Measurements from ENCODE around the gene ABHD4. TPM values are rescaled to one million over a fixed set of nuclear protein-coding genes. Genes with fewer than 3 reads are reported as not detected.

Gene ABHD4
- total RNA-seq (2014; rRNA removed; shearing (Covaris generic)) = 38.8 and 40.0 TPM in 2 replicates
- polyA plus RNA-seq (2016; fragmentation: Nextera tagmentation; extraction: Ambion mirVana) = 39.1 and 40.6 TPM in 2 replicates
- long read RNA-seq, transcript ABHD4-203 (7 exons, 3,366 nt) = major isoform, 10 of 15 reads
- long read RNA-seq, partial matches to known transcripts = 2 of 15 reads
- long read RNA-seq, other reads (novel, unspliced or antisense) = 3 of 15 reads

- H3K9me3 Mint-ChIP-seq = no peaks in the 10 kb centered on the region
- H3K27ac Mint-ChIP-seq = peak within 1 kb of the TSS; percentile 98
- Histone ChIP-seq H3F3A (replicated peaks; ENCODE audit: low read depth) (no peaks in the 10 kb centered on the region), H2AFZ (peak within 1 kb of the TSS; percentile 97), H3K27ac (ENCODE audit: low read depth) (peak within 1 kb of the TSS; percentile 98), H3K4me3 (peak within 1 kb of the TSS; percentile 97), H3K27me3 (ENCODE audit: insufficient read depth) (no peaks in the 10 kb centered on the region), H3K79me2 (replicated peaks; ENCODE audit: insufficient read depth) (peaks cover 23% of the 10 kb centered on the region), H4K20me1 (replicated peaks; ENCODE audit: insufficient read depth) (no peaks in the 10 kb centered on the region; the same call in 1 of the 2 replicates), H3K36me3 (ENCODE audit: insufficient read depth) (peaks cover 14% of the 10 kb centered on the region; the same call in 1 of the 2 replicates), H3K4me2 (peak within 1 kb of the TSS; percentile 91), H3K9me2 (ENCODE audit: insufficient read depth) (no peaks in the 10 kb centered on the region), H3K4me1 (ENCODE audit: insufficient read depth) (peaks cover 22% of the 10 kb centered on the region)
- peaks cover 28% of the 10 kb centered on the region for H3K36me3 Mint-ChIP-seq (ENCODE audit: low read depth)
- peaks cover 28% of the 10 kb centered on the region for H3K4me1 Mint-ChIP-seq
- DNase-seq (ENCODE audit: low spot score) (peak; percentile 90), ATAC-seq (peak; percentile 93)
- H3K27me3 Mint-ChIP-seq (ENCODE audit: insufficient read depth, low read depth, poor library complexity) = peaks cover 14% of the 10 kb centered on the region
- H3K4me3 Mint-ChIP-seq = peak within 1 kb of the TSS; percentile 98
- TF ChIP-seq CTCF (conservative IDR thresholded peaks at IDR 0.05; ENCODE audit: low read depth in 2 of 2) (no peak; a peak in 1 of 4 replicates), ZNF331 (CRISPR knock-in tag; IDR thresholded peaks at IDR 0.05; ENCODE audit: low read depth) (peak; percentile 51), POLR2AphosphoS5 (IDR thresholded peaks at IDR 0.05; ENCODE audit: low read depth) (peak; percentile 71; the same call in 1 of the 2 replicates), CREB1 (CRISPR knock-in tag; IDR thresholded peaks at IDR 0.05; ENCODE audit: low read depth) (peak; percentile 78)
These were observed at the start of gene ABHD4 for GRCh38 chr14:22598099-22598895. Gene ABHD4 (plus strand): TSS chr14:22598300. CDS start chr14:22598307, 7 bp downstream.

- H3K4me1 ChIP-seq (ENCODE audit: insufficient read depth) = peaks cover 61% of the 10 kb centered on the region
- peaks cover 8% of the 10 kb centered on the region for H3K27me3 Mint-ChIP-seq (ENCODE audit: insufficient read depth, low read depth, poor library complexity)
- no peak overlapping the region for H3K4me3 ChIP-seq
- no peaks in the 10 kb centered on the region for H3K27me3 ChIP-seq (ENCODE audit: insufficient read depth)
- H3K9me2 ChIP-seq (ENCODE audit: insufficient read depth) = peaks cover 4% of the 10 kb centered on the region; the same call in 1 of the 2 replicates
- H2AFZ ChIP-seq = no peak overlapping the region
- no peaks in the 10 kb centered on the region for H3K79me2 ChIP-seq (replicated peaks; ENCODE audit: insufficient read depth)
- H3K9me3 Mint-ChIP-seq = no peaks in the 10 kb centered on the region; the same call in 2 of the 3 replicates
- peaks cover 18% of the 10 kb centered on the region for H3F3A ChIP-seq (replicated peaks; ENCODE audit: low read depth)
- DNase-seq (ENCODE audit: low spot score) (no peak), ATAC-seq (no peak)
- H3K27ac Mint-ChIP-seq = peak overlapping the region; percentile 88; the same call in 1 of the 2 replicates
- H3K27ac ChIP-seq (ENCODE audit: low read depth) = peak overlapping the region; percentile 92
- peaks cover 63% of the 10 kb centered on the region for H3K4me1 Mint-ChIP-seq
- no peaks in the 10 kb centered on the region for H3K36me3 ChIP-seq (ENCODE audit: insufficient read depth)
- no peaks in the 10 kb centered on the region for H4K20me1 ChIP-seq (replicated peaks; ENCODE audit: insufficient read depth)
- H3K36me3 Mint-ChIP-seq (ENCODE audit: low read depth) = no peaks in the 10 kb centered on the region; the same call in 2 of the 3 replicates
- peak overlapping the region; percentile 1; the same call in 1 of the 2 replicates for H3K4me2 ChIP-seq
- H3K4me3 Mint-ChIP-seq = no peak overlapping the region
- TF ChIP-seq ZNF462 (CRISPR knock-in tag; IDR thresholded peaks at IDR 0.05) (no peak), CTCF (conservative IDR thresholded peaks at IDR 0.05; ENCODE audit: low read depth in 2 of 2) (no peak), JUNB (IDR thresholded peaks at IDR 0.05; ENCODE audit: unreplicated experiment) (no peak)
These were observed 48.7 kb upstream of the ABHD4 start for GRCh38 chr14:22549324-22549962.
